HepG2 (cell line): ENCODE results near the gene C6orf15. TPM values are rescaled to one million over a fixed set of nuclear protein-coding genes. Genes with fewer than 3 reads are reported as not detected.

Experiments
- KAT7 ChIP-seq: IDR thresholded peaks from 2 replicates; pipeline ENCODE4 v1.6.1; 2018; ENCODE audit warnings: borderline replicate concordance, missing compliant biosample characterization
- KMT2B ChIP-seq: IDR thresholded peaks from 2 replicates; pipeline ENCODE4 v1.6.1; 2016; ENCODE audit warnings: missing genetic modification reagents, missing compliant biosample characterization
- MAF1 ChIP-seq: sonication (generic); formaldehyde crosslinking; IDR thresholded peaks from 2 replicates; pipeline ENCODE4 v1.5.0; 2020; ENCODE audit warnings: missing genetic modification reagents, borderline replicate concordance
- MED1 ChIP-seq: sonication (generic); formaldehyde crosslinking; IDR thresholded peaks from 2 replicates; pipeline ENCODE4 v1.4.0; 2020; ENCODE audit warnings: missing genetic modification reagents
- MXD4 ChIP-seq: IDR thresholded peaks from 2 replicates; pipeline ENCODE4 v1.6.1; 2016; ENCODE audit warnings: mild to moderate bottlenecking, missing biosample characterization, missing genetic modification reagents
- PHB2 ChIP-seq: fragments of 450-650 bp; IDR thresholded peaks from 2 replicates; pipeline ENCODE4 v1.6.1; 2018; ENCODE audit not compliant: partially characterized antibody
- RBAK ChIP-seq: sonication (generic); formaldehyde crosslinking; IDR thresholded peaks from 2 replicates; pipeline ENCODE4 v1.5.1; 2020; ENCODE audit warnings: mild to moderate bottlenecking, missing genetic modification reagents
- REL ChIP-seq: sonication (generic); formaldehyde crosslinking; conservative IDR thresholded peaks from 2 replicates; pipeline ENCODE4 v1.8.0; 2022; ENCODE audit warnings: mild to moderate bottlenecking, missing genetic modification reagents, moderate library complexity
- SCMH1 ChIP-seq: sonication (generic); formaldehyde crosslinking; IDR thresholded peaks from 2 replicates; pipeline ENCODE4 v1.9.0; 2021; ENCODE audit warnings: missing genetic modification reagents, mild to moderate bottlenecking, borderline replicate concordance
- SP5 ChIP-seq: IDR thresholded peaks from 2 replicates; pipeline ENCODE4 v1.6.1; 2016; ENCODE audit warnings: low read depth, borderline replicate concordance
- ZNF333 ChIP-seq: sonication (generic); formaldehyde crosslinking; IDR thresholded peaks from 2 replicates; pipeline ENCODE4 v1.4.0; 2020; ENCODE audit warnings: mild to moderate bottlenecking, missing genetic modification reagents, borderline replicate concordance
- ZNF350 ChIP-seq: sonication (generic); formaldehyde crosslinking; IDR thresholded peaks from 2 replicates; pipeline ENCODE4 v1.4.0; 2020; ENCODE audit warnings: mild to moderate bottlenecking, low read depth, missing genetic modification reagents, borderline replicate concordance
- polyA plus RNA-seq, 8 experiments: library from polyadenylated mRNA; depleted of rRNA in 3 of 8; stranded (reverse) in 7 of 8; unstranded in 1 of 8; fragments of >200 nt; fragmentation: Illumina TruSeq in 4 of 8; extraction: Trizol in 4 of 8; gene quantifications; 2 replicates each; pipeline versions ENCODE4 v1.2.1 to v1.2.3, GENCODE V29; 2011 to 2016; ENCODE audit warnings: low read depth in 4 of 8, missing spikeins in 1 of 8, mixed read lengths in 1 of 8; ENCODE audit not compliant: insufficient read depth in 1 of 8
- total RNA-seq, 5 experiments: library from RNA; depleted of rRNA; stranded (reverse); fragments of >200 nt; fragmentation: Illumina TruSeq; extraction: Trizol; gene quantifications; 2 replicates each; pipeline ENCODE4 v1.2.3, GENCODE V29; 2016; ENCODE audit warnings: low read depth in 1 of 5
- TF ChIP-seq, protein P1 (sequence below): sonication (generic); formaldehyde crosslinking; IDR thresholded peaks from 2 replicates; pipeline ENCODE4 v1.5.0; 2020; ENCODE audit warnings: mild to moderate bottlenecking, missing genetic modification reagents
- TF ChIP-seq, protein P2 (sequence below): sonication (generic); formaldehyde crosslinking; conservative IDR thresholded peaks from 2 replicates; pipeline ENCODE4 v1.4.0; 2020; ENCODE audit warnings: missing genetic modification reagents
- TF ChIP-seq, protein P3 (sequence below): IDR thresholded peaks from 2 replicates; pipeline ENCODE4 v1.4.0; 2020; ENCODE audit warnings: mild to moderate bottlenecking, missing genetic modification reagents
- TF ChIP-seq, protein P4 (sequence below): sonication (generic); formaldehyde crosslinking; IDR thresholded peaks from 2 replicates; pipeline ENCODE4 v1.5.0; 2020; ENCODE audit warnings: missing genetic modification reagents
- TF ChIP-seq, protein P5 (sequence below): sonication (generic); formaldehyde crosslinking; IDR thresholded peaks from 2 replicates; pipeline ENCODE4 v1.4.0; 2020; ENCODE audit warnings: missing genetic modification reagents, borderline replicate concordance

Gene C6orf15
- total and polyA plus RNA-seq, 2 of the 13 experiments (the other 11 are each of a cell fraction or from before 2014, with no cell fraction given), result not detected

DNA sequence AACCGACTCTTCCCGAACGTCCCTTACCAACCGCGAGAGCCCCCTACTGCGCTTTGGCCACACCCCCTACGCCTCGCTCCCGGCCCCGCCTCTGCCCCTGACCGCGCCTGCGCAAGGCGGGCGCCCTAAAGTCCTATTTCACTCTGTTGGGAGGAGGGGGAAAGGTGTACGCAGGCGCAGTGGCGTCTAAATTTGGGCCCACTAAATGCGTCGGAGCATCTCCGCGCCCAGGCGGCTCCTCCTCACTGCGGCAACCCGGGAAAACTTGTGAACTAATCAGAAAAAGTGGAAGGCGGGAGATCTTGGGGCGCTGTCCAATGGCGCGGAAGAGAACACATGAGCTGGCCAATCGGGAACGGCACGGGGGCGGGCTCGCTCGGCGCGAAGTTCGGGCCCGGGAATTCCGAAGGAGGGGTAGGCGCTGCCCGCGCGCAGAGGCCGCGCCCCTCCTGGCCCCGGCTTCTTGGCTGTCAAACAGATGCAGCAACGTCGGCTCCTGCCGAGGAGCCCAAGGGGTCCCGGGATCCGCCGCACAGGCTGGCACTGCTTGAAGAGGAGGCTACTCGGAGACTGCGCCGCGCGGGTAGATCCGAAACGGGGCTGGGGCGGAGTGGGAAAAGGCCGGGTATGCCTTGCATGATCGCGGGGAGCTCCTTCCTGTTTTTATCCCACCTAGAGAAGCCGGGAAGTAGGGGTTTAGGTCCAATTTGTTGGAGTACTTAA, 45.9 kb upstream of the C6orf15 start, which contains the start of gene TCF19 (continued):
- TF ChIP-seq, protein P1, sequence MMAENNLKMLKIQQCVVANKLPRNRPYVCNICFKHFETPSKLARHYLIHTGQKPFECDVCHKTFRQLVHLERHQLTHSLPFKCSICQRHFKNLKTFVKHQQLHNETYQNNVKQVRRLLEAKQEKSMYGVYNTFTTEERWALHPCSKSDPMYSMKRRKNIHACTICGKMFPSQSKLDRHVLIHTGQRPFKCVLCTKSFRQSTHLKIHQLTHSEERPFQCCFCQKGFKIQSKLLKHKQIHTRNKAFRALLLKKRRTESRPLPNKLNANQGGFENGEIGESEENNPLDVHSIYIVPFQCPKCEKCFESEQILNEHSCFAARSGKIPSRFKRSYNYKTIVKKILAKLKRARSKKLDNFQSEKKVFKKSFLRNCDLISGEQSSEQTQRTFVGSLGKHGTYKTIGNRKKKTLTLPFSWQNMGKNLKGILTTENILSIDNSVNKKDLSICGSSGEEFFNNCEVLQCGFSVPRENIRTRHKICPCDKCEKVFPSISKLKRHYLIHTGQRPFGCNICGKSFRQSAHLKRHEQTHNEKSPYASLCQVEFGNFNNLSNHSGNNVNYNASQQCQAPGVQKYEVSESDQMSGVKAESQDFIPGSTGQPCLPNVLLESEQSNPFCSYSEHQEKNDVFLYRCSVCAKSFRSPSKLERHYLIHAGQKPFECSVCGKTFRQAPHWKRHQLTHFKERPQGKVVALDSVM (CRISPR knock-in tag), result peak; percentile 33; the same call in 1 of the 2 replicates
- TF ChIP-seq KMT2B, result peak; percentile 40; the same call in 1 of the 2 replicates
- peak; percentile 98 for TF ChIP-seq REL (CRISPR knock-in tag)
- TF ChIP-seq KAT7 (CRISPR knock-in tag), result no peak
- TF ChIP-seq PHB2, result no peak
- TF ChIP-seq, protein P2, sequence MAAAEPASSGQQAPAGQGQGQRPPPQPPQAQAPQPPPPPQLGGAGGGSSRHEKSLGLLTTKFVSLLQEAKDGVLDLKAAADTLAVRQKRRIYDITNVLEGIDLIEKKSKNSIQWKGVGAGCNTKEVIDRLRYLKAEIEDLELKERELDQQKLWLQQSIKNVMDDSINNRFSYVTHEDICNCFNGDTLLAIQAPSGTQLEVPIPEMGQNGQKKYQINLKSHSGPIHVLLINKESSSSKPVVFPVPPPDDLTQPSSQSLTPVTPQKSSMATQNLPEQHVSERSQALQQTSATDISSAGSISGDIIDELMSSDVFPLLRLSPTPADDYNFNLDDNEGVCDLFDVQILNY (CRISPR knock-in tag), result peak; percentile 99
- TF ChIP-seq RBAK (CRISPR knock-in tag), result no peak
- TF ChIP-seq ZNF350, result peak; percentile 42; the same call in 1 of the 2 replicates
- TF ChIP-seq, protein P3, sequence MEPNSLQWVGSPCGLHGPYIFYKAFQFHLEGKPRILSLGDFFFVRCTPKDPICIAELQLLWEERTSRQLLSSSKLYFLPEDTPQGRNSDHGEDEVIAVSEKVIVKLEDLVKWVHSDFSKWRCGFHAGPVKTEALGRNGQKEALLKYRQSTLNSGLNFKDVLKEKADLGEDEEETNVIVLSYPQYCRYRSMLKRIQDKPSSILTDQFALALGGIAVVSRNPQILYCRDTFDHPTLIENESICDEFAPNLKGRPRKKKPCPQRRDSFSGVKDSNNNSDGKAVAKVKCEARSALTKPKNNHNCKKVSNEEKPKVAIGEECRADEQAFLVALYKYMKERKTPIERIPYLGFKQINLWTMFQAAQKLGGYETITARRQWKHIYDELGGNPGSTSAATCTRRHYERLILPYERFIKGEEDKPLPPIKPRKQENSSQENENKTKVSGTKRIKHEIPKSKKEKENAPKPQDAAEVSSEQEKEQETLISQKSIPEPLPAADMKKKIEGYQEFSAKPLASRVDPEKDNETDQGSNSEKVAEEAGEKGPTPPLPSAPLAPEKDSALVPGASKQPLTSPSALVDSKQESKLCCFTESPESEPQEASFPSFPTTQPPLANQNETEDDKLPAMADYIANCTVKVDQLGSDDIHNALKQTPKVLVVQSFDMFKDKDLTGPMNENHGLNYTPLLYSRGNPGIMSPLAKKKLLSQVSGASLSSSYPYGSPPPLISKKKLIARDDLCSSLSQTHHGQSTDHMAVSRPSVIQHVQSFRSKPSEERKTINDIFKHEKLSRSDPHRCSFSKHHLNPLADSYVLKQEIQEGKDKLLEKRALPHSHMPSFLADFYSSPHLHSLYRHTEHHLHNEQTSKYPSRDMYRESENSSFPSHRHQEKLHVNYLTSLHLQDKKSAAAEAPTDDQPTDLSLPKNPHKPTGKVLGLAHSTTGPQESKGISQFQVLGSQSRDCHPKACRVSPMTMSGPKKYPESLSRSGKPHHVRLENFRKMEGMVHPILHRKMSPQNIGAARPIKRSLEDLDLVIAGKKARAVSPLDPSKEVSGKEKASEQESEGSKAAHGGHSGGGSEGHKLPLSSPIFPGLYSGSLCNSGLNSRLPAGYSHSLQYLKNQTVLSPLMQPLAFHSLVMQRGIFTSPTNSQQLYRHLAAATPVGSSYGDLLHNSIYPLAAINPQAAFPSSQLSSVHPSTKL, result peak; percentile 45; the same call in 1 of the 2 replicates
- TF ChIP-seq MED1 (CRISPR knock-in tag), result peak; percentile 44; the same call in 1 of the 2 replicates
- TF ChIP-seq ZNF333, result no peak
- TF ChIP-seq, protein P4, sequence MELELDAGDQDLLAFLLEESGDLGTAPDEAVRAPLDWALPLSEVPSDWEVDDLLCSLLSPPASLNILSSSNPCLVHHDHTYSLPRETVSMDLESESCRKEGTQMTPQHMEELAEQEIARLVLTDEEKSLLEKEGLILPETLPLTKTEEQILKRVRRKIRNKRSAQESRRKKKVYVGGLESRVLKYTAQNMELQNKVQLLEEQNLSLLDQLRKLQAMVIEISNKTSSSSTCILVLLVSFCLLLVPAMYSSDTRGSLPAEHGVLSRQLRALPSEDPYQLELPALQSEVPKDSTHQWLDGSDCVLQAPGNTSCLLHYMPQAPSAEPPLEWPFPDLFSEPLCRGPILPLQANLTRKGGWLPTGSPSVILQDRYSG (CRISPR knock-in tag), result no peak
- no peak for TF ChIP-seq SCMH1 (CRISPR knock-in tag)
- TF ChIP-seq, protein P5, sequence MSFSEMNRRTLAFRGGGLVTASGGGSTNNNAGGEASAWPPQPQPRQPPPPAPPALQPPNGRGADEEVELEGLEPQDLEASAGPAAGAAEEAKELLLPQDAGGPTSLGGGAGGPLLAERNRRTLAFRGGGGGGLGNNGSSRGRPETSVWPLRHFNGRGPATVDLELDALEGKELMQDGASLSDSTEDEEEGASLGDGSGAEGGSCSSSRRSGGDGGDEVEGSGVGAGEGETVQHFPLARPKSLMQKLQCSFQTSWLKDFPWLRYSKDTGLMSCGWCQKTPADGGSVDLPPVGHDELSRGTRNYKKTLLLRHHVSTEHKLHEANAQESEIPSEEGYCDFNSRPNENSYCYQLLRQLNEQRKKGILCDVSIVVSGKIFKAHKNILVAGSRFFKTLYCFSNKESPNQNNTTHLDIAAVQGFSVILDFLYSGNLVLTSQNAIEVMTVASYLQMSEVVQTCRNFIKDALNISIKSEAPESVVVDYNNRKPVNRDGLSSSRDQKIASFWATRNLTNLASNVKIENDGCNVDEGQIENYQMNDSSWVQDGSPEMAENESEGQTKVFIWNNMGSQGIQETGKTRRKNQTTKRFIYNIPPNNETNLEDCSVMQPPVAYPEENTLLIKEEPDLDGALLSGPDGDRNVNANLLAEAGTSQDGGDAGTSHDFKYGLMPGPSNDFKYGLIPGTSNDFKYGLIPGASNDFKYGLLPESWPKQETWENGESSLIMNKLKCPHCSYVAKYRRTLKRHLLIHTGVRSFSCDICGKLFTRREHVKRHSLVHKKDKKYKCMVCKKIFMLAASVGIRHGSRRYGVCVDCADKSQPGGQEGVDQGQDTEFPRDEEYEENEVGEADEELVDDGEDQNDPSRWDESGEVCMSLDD (CRISPR knock-in tag), result no peak
- TF ChIP-seq SP5 (CRISPR knock-in tag), result no peak; the same call in 1 of the 2 replicates
- TF ChIP-seq MAF1 (CRISPR knock-in tag), result no peak
- peak; percentile 79 for TF ChIP-seq MXD4 (CRISPR knock-in tag)
